Rectal smooth muscle tissue (tissue), 1 donor: ENCODE data around the gene AMDHD1.

Source experiments
- H3K27ac ChIP-seq: one replicate; pipeline ENCODE4 v1.7.0; 2013; ENCODE audit warnings: low read depth, low read length, inconsistent platforms
- H3K27me3 ChIP-seq: one replicate; pipeline ENCODE4 v1.7.0; 2013; ENCODE audit warnings: low read length; ENCODE audit not compliant: control insufficient read depth, insufficient read depth
- H3K36me3 ChIP-seq: one replicate; pipeline ENCODE4 v1.7.0; 2013; ENCODE audit warnings: low read length; ENCODE audit not compliant: control insufficient read depth, insufficient read depth
- H3K4me1 ChIP-seq: one replicate; pipeline ENCODE4 v1.7.0; 2013; ENCODE audit warnings: low read length; ENCODE audit not compliant: control insufficient read depth, insufficient read depth
- H3K4me3 ChIP-seq: one replicate; pipeline ENCODE4 v1.7.0; 2013; ENCODE audit warnings: low read length
- H3K9ac ChIP-seq: one replicate; pipeline ENCODE4 v1.7.0; 2013; ENCODE audit warnings: low read length

Gene AMDHD1

DNA sequence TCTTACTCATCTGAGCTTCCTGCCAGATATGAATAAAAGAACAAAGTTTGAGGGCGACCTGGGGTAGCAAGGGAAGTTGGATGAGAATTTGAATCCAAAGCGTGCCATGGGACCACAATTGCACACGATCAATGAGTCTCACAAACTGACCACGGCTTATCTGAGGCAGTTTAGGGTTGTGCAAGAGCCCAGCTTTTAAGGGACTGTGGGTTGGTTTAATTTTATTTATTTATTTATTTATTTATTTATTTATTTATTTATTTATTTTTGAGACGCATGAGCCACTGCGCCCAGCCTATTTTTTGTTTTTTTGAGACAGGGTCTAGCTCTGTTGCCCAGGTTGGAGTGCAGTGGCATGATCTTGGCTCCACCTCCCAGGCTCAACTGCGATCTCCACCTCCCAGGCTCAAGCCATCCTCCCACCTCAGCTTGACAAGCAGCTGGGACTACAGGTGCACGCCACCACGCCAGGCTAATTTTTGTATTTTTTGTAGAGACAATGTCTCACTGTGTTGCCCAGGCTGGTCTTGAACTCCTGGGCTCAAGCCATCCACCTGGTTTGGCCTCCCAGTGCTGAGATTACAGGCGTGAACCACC, 1.1 kb downstream of the AMDHD1 start:
- Histone ChIP-seq H3K4me1 (no peaks in the 10 kb centered on the region), H3K27ac (no peak overlapping the region)

DNA sequence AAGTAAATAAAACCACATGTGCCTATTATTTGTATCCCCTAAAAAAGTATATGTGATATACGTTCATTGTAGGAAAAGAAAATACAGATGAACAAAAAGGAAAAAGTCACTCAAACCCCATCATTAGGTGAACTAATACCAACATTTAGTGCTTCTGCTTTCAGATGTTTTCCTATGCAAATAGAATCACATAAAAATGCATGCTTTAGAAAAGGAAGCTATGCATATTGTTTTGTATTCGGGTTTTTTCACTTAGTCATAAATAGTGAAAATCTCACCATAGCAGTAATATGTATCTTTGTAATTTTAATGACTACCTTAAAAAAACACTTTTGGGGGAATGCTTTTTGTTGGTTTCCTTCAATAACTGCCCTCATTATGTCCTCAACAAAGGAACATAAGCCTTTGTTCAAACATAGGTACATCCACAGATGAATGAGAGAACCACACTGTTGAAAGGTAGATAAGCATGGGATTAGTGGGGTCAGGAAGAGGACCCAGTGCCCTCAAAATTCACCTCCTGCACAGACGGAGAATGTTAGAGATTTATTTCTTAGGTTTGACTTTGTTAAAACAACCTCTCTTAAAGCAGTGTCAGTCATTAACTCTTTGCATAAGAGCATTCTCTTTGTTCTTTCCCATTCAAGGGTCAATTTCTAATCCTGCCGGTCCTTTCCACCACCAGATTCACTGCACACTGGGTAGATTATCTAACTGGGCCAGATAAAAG, 6.5 kb downstream of the AMDHD1 start:
- Histone ChIP-seq H3K27ac (no peak overlapping the region), H3K36me3 (no peaks in the 10 kb centered on the region), H3K4me1 (no peaks in the 10 kb centered on the region), H3K9ac (no peak overlapping the region), H3K27me3 (no peaks in the 10 kb centered on the region), H3K4me3 (no peak overlapping the region)

More for the DNA sequence above, 1.1 kb downstream of the AMDHD1 start:
- Histone ChIP-seq H3K9ac (no peak overlapping the region), H3K36me3 (no peaks in the 10 kb centered on the region), H3K4me3 (no peak overlapping the region), H3K27me3 (no peaks in the 10 kb centered on the region)

- Histone ChIP-seq H3K4me1 (no peaks in the 10 kb centered on the region), H3K36me3 (no peaks in the 10 kb centered on the region), H3K4me3 (no peak overlapping the region), H3K27me3 (no peaks in the 10 kb centered on the region), H3K9ac (no peak overlapping the region), H3K27ac (no peak overlapping the region)
These were observed 8.4 kb downstream of the AMDHD1 start for GRCh38 chr12:95951515-95951914.

- no peak overlapping the region for H3K9ac ChIP-seq
- H3K36me3 ChIP-seq: no peaks in the 10 kb centered on the region
- no peak overlapping the region for H3K4me3 ChIP-seq
- H3K27me3 ChIP-seq: no peaks in the 10 kb centered on the region
- H3K27ac ChIP-seq: no peak overlapping the region
- H3K4me1 ChIP-seq: no peaks in the 10 kb centered on the region
These were observed 9.9 kb downstream of the AMDHD1 start for GRCh38 chr12:95953000-95953399.

DNA sequence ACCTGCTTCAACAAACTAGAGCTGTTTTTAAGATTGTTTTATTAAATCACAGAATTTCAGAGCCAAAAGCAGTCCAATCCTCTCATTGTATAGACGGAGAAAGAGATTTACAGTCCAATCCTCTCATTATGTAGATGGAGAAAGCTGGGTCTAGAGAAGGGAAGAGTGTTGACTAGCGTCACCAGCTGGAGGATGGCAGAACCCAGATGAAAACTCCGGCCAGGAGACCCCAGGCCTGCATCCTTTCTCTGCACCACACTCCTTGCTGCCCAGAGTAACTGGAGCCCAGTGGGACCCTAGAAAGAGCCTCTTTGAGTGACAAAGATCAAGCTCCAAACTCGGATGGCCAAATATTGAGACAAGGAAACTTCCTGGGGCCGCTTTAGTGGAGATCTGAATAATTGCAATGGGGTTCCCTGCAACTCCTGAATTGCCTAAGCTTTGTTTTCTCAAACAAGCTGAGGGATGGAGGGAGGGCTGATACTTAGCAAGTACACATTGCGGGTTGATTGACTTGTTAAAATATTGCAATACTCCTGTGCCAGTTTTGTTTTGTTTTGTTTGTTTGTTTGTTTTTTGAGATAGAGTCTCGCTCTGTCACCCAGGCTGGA, 12.5 kb downstream of the AMDHD1 start:
- no peak overlapping the region for H3K27ac ChIP-seq
- no peaks in the 10 kb centered on the region for H3K4me1 ChIP-seq
- H3K36me3 ChIP-seq: no peaks in the 10 kb centered on the region
- no peak overlapping the region for H3K9ac ChIP-seq
- no peaks in the 10 kb centered on the region for H3K27me3 ChIP-seq
- H3K4me3 ChIP-seq: no peak overlapping the region

DNA sequence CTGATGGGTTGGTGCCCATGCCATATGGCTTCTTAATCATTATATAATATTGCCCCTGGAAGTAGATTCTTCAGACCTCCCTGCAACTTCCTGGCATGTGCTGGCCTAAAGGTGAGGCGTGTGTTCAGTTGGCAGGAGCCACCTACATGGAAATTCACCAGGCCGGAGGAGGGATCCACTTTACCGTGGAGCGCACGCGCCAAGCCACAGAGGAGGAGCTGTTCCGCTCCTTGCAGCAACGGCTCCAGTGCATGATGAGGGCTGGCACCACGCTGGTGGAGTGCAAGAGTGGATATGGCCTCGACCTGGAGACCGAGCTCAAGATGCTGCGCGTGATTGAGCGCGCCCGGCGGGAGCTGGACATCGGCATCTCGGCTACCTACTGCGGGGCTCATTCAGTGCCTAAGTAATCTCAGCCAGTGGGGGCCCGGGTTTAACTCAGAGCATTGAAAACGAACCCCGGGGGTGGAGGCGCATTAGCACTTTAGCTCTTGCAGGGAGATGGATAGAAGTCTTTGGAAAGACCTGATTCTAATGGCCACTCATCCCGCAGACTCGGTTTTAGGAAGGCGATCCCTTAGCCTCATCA, 13.5 kb downstream of the AMDHD1 start:
- Histone ChIP-seq H3K27me3 (no peaks in the 10 kb centered on the region), H3K4me1 (no peaks in the 10 kb centered on the region), H3K27ac (no peak overlapping the region), H3K9ac (no peak overlapping the region), H3K4me3 (no peak overlapping the region), H3K36me3 (no peaks in the 10 kb centered on the region)

DNA sequence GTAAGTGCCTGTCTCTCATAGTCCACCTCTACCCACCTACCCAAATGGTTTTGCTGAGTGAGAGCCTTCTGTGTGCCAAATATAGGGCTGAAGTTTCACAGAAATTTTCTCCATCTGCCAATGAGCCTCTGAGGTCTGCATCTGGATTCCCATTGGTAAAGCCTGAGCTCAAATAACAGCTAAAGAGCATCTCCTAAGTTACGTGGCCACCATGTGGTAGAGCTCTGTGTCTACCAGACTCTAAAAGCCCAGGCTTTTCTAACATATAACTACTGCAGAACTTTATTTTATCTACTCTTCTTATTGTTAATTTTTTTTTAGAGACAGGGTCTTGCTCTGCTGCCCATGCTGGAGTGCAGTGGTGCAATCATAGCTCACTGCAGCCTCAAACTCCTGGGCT, 16.0 kb downstream of the AMDHD1 start:
- Histone ChIP-seq H3K9ac (no peak overlapping the region), H3K4me1 (no peaks in the 10 kb centered on the region), H3K4me3 (no peak overlapping the region), H3K27me3 (no peaks in the 10 kb centered on the region), H3K36me3 (no peaks in the 10 kb centered on the region), H3K27ac (no peak overlapping the region)

DNA sequence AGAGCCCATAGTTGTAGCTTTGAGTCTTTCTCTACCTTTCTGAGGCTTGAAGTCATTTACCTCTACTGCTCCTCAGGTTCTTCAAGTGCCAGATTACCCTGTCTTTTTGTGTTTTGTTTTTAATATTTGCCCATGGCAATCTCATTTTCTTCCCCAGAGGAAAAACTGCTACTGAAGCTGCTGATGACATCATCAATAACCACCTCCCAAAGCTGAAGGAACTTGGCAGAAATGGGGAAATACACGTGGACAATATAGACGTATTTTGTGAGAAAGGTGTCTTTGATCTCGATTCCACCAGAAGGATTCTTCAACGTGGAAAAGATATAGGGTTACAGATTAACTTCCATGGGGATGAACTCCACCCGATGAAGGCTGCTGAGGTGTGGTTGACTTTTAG, 17.1 kb downstream of the AMDHD1 start:
- H3K9ac ChIP-seq: no peak overlapping the region
- no peaks in the 10 kb centered on the region for H3K4me1 ChIP-seq
- H3K27me3 ChIP-seq: no peaks in the 10 kb centered on the region
- no peaks in the 10 kb centered on the region for H3K36me3 ChIP-seq
- no peak overlapping the region for H3K4me3 ChIP-seq
- no peak overlapping the region for H3K27ac ChIP-seq

- H3K27me3 ChIP-seq: no peaks in the 10 kb centered on the region
- H3K27ac ChIP-seq: no peak overlapping the region
- no peaks in the 10 kb centered on the region for H3K4me1 ChIP-seq
These were observed 19.1 kb downstream of the AMDHD1 start for GRCh38 chr12:95962222-95962621.

DNA sequence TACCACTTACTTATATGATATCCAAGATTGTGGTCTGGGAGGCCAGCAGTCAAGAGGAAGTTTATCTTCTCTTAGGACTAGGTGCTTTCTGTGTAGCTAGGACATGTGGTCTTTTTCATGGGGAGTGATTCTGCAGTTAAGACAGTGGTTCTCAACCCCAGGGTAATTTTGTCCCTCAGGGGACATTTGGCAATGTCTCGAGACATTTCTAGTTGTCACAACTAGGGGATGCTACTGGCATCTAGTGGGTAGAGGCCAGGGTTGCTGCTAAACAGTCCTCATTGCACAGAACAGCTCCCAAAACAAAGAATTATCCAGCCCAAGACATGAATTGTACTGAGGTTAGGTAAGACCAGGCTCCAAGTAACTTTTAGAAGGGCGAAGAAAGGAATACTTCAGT, 20.0 kb downstream of the AMDHD1 start:
- Histone ChIP-seq H3K4me3 (no peak overlapping the region), H3K27ac (no peak overlapping the region), H3K27me3 (no peaks in the 10 kb centered on the region), H3K4me1 (no peaks in the 10 kb centered on the region), H3K9ac (no peak overlapping the region), H3K36me3 (no peaks in the 10 kb centered on the region)

More at GRCh38 chr12:95962222-95962621, 19.1 kb downstream of the AMDHD1 start:
- no peak overlapping the region for H3K9ac ChIP-seq
- H3K36me3 ChIP-seq: no peaks in the 10 kb centered on the region
- H3K4me3 ChIP-seq: no peak overlapping the region

DNA sequence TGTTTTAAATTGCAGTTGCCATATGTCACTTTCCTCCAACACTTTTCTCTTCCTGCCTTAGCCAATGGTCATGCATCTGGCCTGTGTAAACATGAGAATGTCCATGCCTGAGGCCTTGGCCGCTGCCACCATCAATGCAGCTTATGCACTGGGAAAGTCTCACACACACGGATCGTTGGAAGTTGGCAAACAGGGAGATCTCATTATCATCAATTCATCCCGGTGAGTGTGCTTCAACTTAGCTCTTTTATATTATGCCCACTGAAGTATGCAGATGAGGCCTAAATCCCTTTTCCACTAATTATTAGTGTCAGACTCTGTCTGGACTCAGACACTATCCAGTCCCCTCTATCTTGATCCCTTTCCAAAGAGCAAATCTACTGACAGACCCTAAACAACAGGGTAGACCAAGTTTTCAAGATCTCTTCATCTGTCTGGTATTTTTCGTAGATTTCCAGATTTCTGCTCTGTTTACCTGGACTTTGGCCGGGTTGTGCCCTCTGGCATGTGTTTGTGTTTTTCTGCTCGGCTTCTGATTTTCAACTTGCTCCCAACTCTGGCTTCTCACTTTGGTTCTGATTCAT, 23.2 kb downstream of the AMDHD1 start:
- no peak overlapping the region for H3K9ac ChIP-seq
- no peaks in the 10 kb centered on the region for H3K27me3 ChIP-seq
- no peak overlapping the region for H3K4me3 ChIP-seq
- H3K4me1 ChIP-seq: no peaks in the 10 kb centered on the region
- H3K36me3 ChIP-seq: no peaks in the 10 kb centered on the region
- no peak overlapping the region for H3K27ac ChIP-seq

- Histone ChIP-seq H3K4me3 (no peak overlapping the region), H3K27me3 (no peaks in the 10 kb centered on the region), H3K27ac (no peak overlapping the region), H3K9ac (no peak overlapping the region), H3K36me3 (no peaks in the 10 kb centered on the region), H3K4me1 (no peaks in the 10 kb centered on the region)
These were observed 24.2 kb downstream of the AMDHD1 start for GRCh38 chr12:95967301-95967700.
